GM19455 (cell line): ENCODE results near the gene WT1.
"Not testable (repeated sequence)": the region's sequence is repeated elsewhere in the genome, so short reads cannot be mapped to it uniquely, and the experiment has no call there.

Experiments used
- ATAC-seq: cut with Tn5 transposase; IDR thresholded peaks from one replicate; pipeline ENCODE4 v1.9.1; 2021; ENCODE audit not compliant: unreplicated experiment

WT1 gene

GRCh38 chr11:32435511-32435941 lies at the start of gene WT1:
WT1 (minus strand) TSS chr11:32435539.
- no peak for ATAC-seq

- no peak for ATAC-seq
Measured at GRCh38 chr11:32479291-32479690, 44.0 kb upstream of the WT1 start.

DNA sequence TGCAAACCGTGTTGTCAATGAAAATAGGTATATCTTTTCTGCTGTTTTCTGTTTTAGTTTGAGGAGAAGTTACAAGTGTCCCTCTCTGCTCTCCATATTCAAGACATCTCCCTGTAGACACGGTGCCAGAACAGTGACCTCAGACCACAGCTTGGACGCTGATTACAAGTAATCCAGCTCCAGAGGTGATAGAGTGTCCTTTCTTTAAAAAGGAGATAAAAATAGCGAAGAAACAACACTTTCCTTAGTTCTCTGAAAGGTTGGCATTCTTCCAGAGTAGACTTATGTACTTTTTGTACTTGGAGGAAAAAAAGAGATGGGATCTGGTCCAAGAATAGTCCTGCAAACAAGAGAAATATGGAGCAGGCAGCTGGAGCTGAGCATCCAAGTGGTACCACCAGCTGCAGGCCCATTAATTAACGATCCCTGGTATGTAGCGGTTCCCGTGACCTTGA lies 43.0 kb upstream of the WT1 start:
- ATAC-seq, result no peak

DNA sequence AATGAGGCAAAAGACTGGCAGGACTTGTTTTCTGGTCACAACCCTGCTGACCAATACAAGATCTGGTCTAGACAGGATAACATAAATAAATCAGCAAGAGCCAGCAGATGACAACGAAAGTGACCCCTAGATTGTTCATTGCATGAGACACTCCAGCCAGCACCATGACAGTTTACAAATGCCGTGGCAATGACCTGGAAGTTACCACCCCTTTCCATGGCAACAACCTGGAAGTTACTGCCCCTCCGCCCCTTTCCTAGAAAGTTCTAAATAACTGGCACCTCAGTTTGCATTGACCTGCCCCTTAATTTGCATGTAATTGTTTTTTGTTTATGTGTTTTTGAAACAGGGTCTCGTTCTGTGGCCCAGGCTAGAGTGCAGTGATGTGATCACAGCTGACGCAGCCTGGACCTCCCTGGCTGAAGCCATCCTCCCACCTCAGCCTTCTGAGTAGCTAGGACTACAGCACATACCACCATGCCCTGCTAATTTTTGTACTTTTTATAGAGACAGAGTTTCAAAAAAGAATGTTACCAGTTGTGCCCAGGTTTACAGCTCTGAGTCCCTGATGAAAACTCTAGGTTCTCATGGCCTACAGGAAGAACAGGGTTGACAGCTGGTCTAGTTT lies 38.1 kb upstream of the WT1 start:
- ATAC-seq, result no peak

DNA sequence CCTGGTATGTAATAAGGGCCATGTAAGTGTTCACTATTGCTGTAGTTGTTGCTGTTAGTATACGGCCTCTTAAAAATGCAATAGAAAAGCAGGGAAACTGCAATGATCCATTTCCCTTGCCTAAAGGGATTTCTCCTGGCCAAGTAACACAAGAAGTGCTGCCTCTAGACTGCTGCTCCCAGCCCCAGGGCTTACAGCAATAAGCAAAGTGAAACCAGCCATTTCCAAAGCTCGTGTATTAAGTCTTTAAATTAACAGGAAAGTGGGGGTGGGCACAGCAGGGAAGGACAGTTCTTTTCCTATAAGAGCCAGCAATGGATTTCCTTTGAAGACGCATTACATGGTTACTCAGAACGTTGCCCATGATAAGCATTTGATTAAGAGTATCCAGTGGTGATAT lies 36.9 kb upstream of the WT1 start:
- ATAC-seq, result no peak

- ATAC-seq, result not testable (repeated sequence)
Measured at GRCh38 chr11:32471544-32471943, 36.2 kb upstream of the WT1 start.

DNA sequence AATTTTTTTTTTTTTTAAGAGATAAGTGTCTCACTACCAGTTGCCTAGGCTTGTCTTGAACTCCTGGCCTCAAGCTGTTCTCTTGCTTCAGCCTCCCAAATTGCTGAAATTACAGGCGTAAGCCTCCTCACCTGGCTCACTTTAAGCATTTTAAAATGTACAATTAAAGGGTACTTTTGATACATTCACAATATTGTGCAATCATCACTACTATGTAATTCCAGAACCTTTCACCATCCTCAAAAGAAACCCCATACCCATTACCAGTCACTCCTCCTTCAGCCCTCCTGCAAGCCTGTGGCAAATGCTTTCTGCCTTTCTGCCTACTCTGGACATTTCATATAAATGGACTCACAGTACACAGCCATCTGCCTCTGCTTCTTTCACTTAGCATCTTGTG lies 34.5 kb upstream of the WT1 start:
- ATAC-seq, result no peak

- no peak for ATAC-seq
Measured at GRCh38 chr11:32466279-32466915, 31.1 kb upstream of the WT1 start.

DNA sequence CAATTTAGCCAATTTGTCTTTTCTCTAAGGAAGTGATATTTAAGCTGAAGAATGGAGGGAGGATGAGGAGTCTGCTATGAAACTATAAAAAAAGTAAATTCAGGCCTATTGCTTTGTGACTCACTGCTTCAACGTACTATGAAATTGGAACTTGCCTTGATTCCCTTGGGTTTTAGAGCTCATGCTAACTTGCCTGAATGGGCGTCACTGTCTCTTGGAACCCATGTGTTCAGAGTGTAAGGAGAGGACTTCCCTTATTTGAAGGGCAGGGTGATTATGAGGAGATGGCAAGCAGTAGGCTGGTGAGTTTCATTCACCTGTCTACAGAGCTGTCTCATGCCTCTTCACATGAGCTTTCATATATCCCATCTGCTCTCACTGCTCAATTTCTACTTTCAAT lies 28.7 kb upstream of the WT1 start:
- ATAC-seq, result no peak

- ATAC-seq, result no peak
Measured at GRCh38 chr11:32462011-32462690, 26.8 kb upstream of the WT1 start.

DNA sequence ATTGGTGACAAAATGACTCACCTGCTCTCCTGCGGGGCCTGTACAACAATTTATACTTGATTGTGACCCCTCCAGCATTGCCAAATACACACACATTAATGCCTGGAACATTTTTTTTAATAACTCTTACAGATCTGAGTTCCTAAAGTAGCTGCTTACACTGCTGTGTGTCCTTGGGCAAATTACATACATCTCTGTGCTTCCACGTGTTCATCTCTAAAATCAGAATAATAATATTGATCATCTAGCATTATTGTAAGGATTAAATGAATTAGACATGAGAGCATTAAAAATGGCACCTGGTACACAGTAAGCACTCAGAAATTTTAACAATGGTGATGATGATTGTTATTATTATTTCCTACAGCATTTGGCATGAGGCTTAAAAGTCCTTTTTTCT lies 21.5 kb upstream of the WT1 start:
- ATAC-seq, result no peak

- no peak for ATAC-seq
Measured at GRCh38 chr11:32454993-32455392, 19.7 kb upstream of the WT1 start.

GRCh38 chr11:32451808-32452207 lies 16.5 kb upstream of the WT1 start:
- ATAC-seq, result no peak

- ATAC-seq, result no peak
Measured at GRCh38 chr11:32450372-32450771, 15.0 kb upstream of the WT1 start.

- no peak for ATAC-seq
Measured at GRCh38 chr11:32448232-32448631, 12.9 kb upstream of the WT1 start.

DNA sequence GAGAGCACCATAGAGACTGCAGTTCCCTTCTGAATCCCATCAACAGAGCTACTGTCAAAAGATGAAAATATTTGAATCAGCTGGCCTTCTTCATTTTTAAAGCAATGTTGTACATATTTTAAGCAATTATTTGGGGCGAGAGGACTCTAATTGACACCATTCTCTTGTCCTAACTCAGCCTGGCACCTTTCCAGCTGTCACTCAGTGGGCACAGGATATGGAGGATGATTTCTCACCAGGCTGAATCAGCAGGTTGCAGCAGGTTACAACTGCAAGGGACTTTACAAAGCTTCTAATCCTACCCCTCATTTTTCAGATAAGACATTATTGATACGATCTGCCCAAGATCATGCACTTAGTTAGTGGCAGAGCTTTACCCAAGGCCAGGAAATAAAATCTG lies 11.9 kb upstream of the WT1 start:
- no peak for ATAC-seq

GRCh38 chr11:32446227-32446626 lies 10.9 kb upstream of the WT1 start:
- ATAC-seq, result no peak

GRCh38 chr11:32444186-32444585 lies 8.8 kb upstream of the WT1 start:
- ATAC-seq, result no peak

DNA sequence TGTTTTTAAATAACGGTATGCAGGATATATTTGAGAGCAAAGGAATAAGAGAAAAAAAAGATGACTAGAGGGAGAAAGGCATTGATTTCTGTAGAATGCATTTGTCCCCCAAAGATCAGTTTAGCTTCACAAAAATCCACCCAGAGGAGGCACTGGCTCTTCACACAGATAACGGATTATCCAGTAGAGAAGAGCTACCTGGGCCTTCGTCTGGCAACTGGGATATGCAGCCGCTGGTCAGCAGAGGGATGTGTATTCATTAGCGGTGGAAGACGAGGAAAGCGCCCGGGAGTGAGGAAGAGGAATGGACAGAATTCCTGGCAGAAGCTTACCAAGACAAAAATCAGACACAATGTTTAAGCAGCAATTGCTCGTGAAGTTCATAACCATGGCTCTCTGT lies 5.6 kb upstream of the WT1 start:
- no peak for ATAC-seq

DNA sequence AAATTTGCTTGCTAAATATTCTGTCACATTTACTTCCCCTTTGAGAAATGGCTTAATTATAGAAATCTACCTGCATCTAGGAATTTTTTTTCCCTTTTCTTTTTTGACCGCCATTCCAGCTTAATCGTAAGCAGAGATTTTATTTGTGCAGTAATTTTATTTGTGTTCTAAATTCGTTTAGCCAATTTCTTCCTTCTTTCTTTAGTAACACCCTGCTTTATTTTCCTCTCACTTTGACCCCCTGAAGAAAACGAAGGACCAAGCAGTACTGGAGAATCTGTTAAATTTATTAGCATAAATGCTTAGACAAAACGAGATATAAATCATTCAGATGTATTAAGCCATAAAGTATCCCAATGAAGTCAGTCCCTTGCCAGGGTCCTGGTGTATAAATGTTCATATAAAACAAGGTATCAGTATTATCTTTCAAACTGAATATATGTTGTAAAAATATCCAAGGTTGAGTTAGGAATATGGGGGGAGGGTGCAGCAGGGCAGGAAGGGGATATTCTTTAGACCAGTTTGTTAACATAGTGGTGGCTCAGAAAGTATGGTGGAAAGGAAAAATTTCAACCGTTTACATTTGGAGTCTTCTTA lies 5.1 kb upstream of the WT1 start:
- ATAC-seq, result no peak

DNA sequence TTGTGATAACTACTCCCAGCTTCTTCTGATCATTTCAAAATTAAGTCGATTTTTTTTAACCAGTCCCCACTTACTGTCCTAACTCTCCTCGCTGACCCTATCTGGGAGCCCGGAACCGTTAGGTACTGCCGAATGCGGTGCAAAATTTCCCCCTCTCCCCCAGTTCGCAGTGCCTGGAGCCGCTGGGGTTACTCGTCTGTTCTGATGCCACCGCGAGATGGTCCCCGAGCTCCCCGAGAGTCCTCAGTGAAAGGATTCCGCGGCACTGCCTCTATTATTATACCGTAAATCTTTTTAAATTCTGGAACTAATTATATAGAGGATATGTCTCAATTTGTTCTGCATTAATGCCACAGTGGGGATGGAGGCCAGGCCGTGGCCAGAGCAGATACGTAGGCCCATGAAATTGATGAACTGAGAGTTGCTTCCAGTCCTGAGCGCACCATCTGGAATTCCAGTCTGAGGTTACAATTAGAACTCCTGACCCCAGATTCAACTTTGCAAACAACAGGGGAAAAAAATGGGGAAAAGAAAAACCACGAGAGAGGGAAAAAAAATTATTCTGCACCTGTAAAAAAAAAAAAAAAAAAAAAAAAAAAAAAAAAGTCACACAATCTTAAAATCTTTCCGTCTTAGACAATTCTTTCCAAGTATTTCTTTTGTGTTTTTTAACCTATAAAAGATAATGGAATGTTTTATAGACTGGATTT lies 4.3 kb upstream of the WT1 start:
- no peak for ATAC-seq
